Right lobe of liver (tissue), 6 donors: ENCODE data around the gene LST1. TPM values are rescaled to one million over a fixed set of nuclear protein-coding genes. Genes with fewer than 3 reads are reported as not detected.

Source experiments
- ATAC-seq, 4 donors: fragments of 200-7000 bp; cut with Tn5 transposase; one replicate each; pipeline ENCODE4 v1.9.1; 2020; ENCODE audit warnings: mild to moderate bottlenecking in 4 of 4, moderate library complexity in 4 of 4
- DNase-seq, 3 donors: peaks; one replicate each; pipeline ENCODE4 v3.0.0-alpha.2; 2020
- H3K27ac ChIP-seq, 3 donors: fragments of 200-600 bp; one replicate each; pipeline ENCODE4 v1.8.0; 2022
- H3K27me3 ChIP-seq, 2 donors: fragments of 200-600 bp; one replicate each; pipeline ENCODE4 v1.8.0; 2022
- H3K36me3 ChIP-seq, 4 donors: fragments of 200-600 bp; sonication (generic) in 1 of 4; one replicate each; pipeline versions ENCODE4 v1.5.1 to v1.8.0; 2017 to 2022; ENCODE audit warnings: control low read depth in 1 of 4
- H3K4me1 ChIP-seq, 4 donors: fragments of 200-600 bp; sonication (generic) in 1 of 4; one replicate each; pipeline versions ENCODE4 v1.5.1 to v1.8.0; 2017 to 2022; ENCODE audit warnings: control low read depth in 1 of 4
- H3K4me3 ChIP-seq, 3 donors: fragments of 200-600 bp; one replicate each; pipeline ENCODE4 v1.8.0; 2022
- H3K9me3 ChIP-seq, 4 donors: fragments of 200-600 bp; sonication (generic) in 1 of 4; one replicate each; pipeline versions ENCODE4 v1.5.1 to v1.8.0; 2017 to 2022; ENCODE audit warnings: control low read depth in 1 of 4
- CTCF ChIP-seq, 4 donors: fragments of 200-600 bp in 3 of 4; fragments of 450-650 bp in 1 of 4; IDR thresholded peaks; one replicate each; pipeline versions ENCODE4 v1.5.1 to v1.8.0; 2016 to 2022; ENCODE audit warnings: antibody characterized with exemption in 4 of 4, mild to moderate bottlenecking in 2 of 4
- POLR2A ChIP-seq: fragments of 450-650 bp; IDR thresholded peaks from one replicate; pipeline ENCODE4 v1.6.1; 2017; ENCODE audit warnings: antibody characterized with exemption, mild to moderate bottlenecking
- WGBS: methylation state at CpG from one replicate; pipeline ENCODE4 v1.1.6; 2018; ENCODE audit warnings: low coverage, low lambda C conversion rate; ENCODE audit not compliant: insufficient coverage; ENCODE audit errors: missing lambda C conversion rate; 5-methylcytosine and 5-hydroxymethylcytosine counted together
- intact Hi-C, 2 donors: fragments of 100-400 bp; cut with DNase I; formaldehyde crosslinking; loops; one replicate each; pipeline versions ENCODE4 v1.11.2 to v1.14.1; 2022
- total RNA-seq, 6 experiments: library from RNA; depleted of rRNA in 2 of 6; stranded (reverse); fragments of >200 nt in 2 of 6; fragmentation: NEBNext Ultra II Directional in 3 of 6; extraction: Animal tissue kit (Norgen Biotek cat#: 25700) in 3 of 6; gene quantifications; one replicate each; pipeline versions ENCODE4 v1.1.0 to v1.2.4, GENCODE V29; 2016 to 2023
- donor health status: DM: no; HTN: yes; CAD: no.
- donor health status: DM: no; HTN: no; CAD: no.
- donor health status: DM: no; HTN: no; CAD: no.
- donor health status: DM: no; HTN: yes; CAD: no.
- donor health status: DM: no; HTN: yes; CAD: no.

The LST1 gene
- total RNA-seq, 6 experiments from 2014 or later, result 1.5 to 21.5 (median 6.7) TPM

- 59% methylated on average over 12 of the region's 14 CpGs for WGBS
- no peaks in the 10 kb centered on the region for H3K27me3 ChIP-seq
- ATAC-seq (peak; percentile 18 to 47 (median 37)), DNase-seq (peak in 2 of 3 donors; percentile 43 to 64)
- H3K27ac ChIP-seq, result peak overlapping the region; percentile 5 to 53 (median 49)
- H3K9me3 ChIP-seq, result no peaks in the 10 kb centered on the region
- no peak overlapping the region for H3K4me3 ChIP-seq
- intact Hi-C loops, result no loop called here
- no peaks in the 10 kb centered on the region for H3K4me1 ChIP-seq
- H3K36me3 ChIP-seq, result peaks cover 0 to 36% (median 5%) of the 10 kb centered on the region in 4 donors
- TF ChIP-seq CTCF (IDR thresholded peaks at IDR 0.05) (no peak), POLR2A (no peak)
These were observed 27.2 kb upstream of the LST1 start for GRCh38 chr6:31558631-31559500.

- Histone ChIP-seq H3K4me1 (no peaks in the 10 kb centered on the region), H3K27me3 (no peaks in the 10 kb centered on the region), H3K27ac (peak overlapping the region; percentile 5 to 53 (median 49)), H3K4me3 (no peak overlapping the region), H3K9me3 (no peaks in the 10 kb centered on the region), H3K36me3 (peaks cover 0 to 31% (median 5%) of the 10 kb centered on the region in 4 donors)
- ATAC-seq (peak in 1 of 4 donors; percentile 6), DNase-seq (no peak)
- TF ChIP-seq CTCF (IDR thresholded peaks at IDR 0.05) (no peak), POLR2A (no peak)
- intact Hi-C loops, result no loop called here
- 39% methylated on average over 4 of the region's 4 CpGs for WGBS
These were observed 26.5 kb upstream of the LST1 start for GRCh38 chr6:31559606-31559957.

GRCh38 chr6:31559958-31560696 lies 25.9 kb upstream of the LST1 start:
- DNase-seq (peak; percentile 75 to 78 (median 75)), ATAC-seq (peak; percentile 74 to 85 (median 78))
- H3K9me3 ChIP-seq, result no peaks in the 10 kb centered on the region
- peak overlapping the region; percentile 15 to 53 (median 49) for H3K27ac ChIP-seq
- H3K4me3 ChIP-seq, result no peak overlapping the region
- H3K27me3 ChIP-seq, result no peaks in the 10 kb centered on the region
- no peak for TF ChIP-seq CTCF (IDR thresholded peaks at IDR 0.05)
- TF ChIP-seq POLR2A, result no peak
- no peaks in the 10 kb centered on the region for H3K4me1 ChIP-seq
- 51% methylated on average over 7 of the region's 7 CpGs for WGBS
- intact Hi-C loops, result no loop called here
- peaks cover 0 to 31% (median 5%) of the 10 kb centered on the region in 4 donors for H3K36me3 ChIP-seq

- Histone ChIP-seq H3K36me3 (peaks cover 0 to 30% (median 5%) of the 10 kb centered on the region in 4 donors), H3K27me3 (no peaks in the 10 kb centered on the region), H3K27ac (peak overlapping the region; percentile 15 to 53 (median 37)), H3K4me1 (no peaks in the 10 kb centered on the region), H3K9me3 (no peaks in the 10 kb centered on the region), H3K4me3 (no peak overlapping the region)
- TF ChIP-seq POLR2A (no peak), CTCF (IDR thresholded peaks at IDR 0.05) (no peak)
- ATAC-seq (no peak), DNase-seq (no peak)
- intact Hi-C loops, result no loop called here
These were observed 25.4 kb upstream of the LST1 start for GRCh38 chr6:31560697-31561058.
